Esophagus muscularis mucosa (tissue), 4 donors: ENCODE data around the gene ANOS1. TPM values are rescaled to one million over a fixed set of nuclear protein-coding genes. Genes with fewer than 3 reads are reported as not detected.
"Not testable (repeated sequence)": the region's sequence is repeated elsewhere in the genome, so short reads cannot be mapped to it uniquely, and the experiment has no call there.

ENCODE experiments used
- DNase-seq: peaks from one replicate; pipeline ENCODE4 v3.0.0-alpha.2; 2017; ENCODE audit errors: extremely low spot score
- H3K27ac ChIP-seq, 4 donors: fragments of 200-600 bp; sonication (generic); replicated peaks in 1 of 4; 1 replicate in 3 of 4; 2 replicates in 1 of 4; pipeline ENCODE4 v1.5.1; 2016 to 2019; ENCODE audit warnings: mild to moderate bottlenecking in 1 of 4
- H3K27me3 ChIP-seq, 4 donors: fragments of 200-600 bp; sonication (generic); one replicate each; pipeline versions ENCODE4 v1.5.1 to v1.6.0; 2016 to 2019
- H3K36me3 ChIP-seq, 4 donors: fragments of 200-600 bp; sonication (generic); one replicate each; pipeline ENCODE4 v1.5.1; 2016 to 2019
- H3K4me1 ChIP-seq, 4 donors: fragments of 200-600 bp; sonication (generic); one replicate each; pipeline ENCODE4 v1.5.1; 2016 to 2019
- H3K4me3 ChIP-seq, 4 donors: fragments of 200-600 bp; sonication (generic); 1 replicate in 2 of 4; 2 replicates in 2 of 4; pipeline ENCODE4 v1.5.1; 2016 to 2019; ENCODE audit warnings: mild to moderate bottlenecking in 4 of 4, moderate library complexity in 1 of 4
- H3K9me3 ChIP-seq, 4 donors: fragments of 200-600 bp; sonication (generic); 1 replicate in 3 of 4; 2 replicates in 1 of 4; pipeline ENCODE4 v1.5.1; 2016 to 2019
- EP300 ChIP-seq: sonication (generic); formaldehyde crosslinking; IDR thresholded peaks from one replicate; pipeline ENCODE4 v1.6.1; 2017; ENCODE audit warnings: antibody characterized with exemption
- POLR2A ChIP-seq: fragments of 450-650 bp; IDR thresholded peaks from one replicate; pipeline ENCODE4 v1.6.1; 2017; ENCODE audit warnings: antibody characterized with exemption, moderate library complexity, mild to moderate bottlenecking, low read depth
- POLR2AphosphoS5 ChIP-seq, 2 donors: sonication (generic); formaldehyde crosslinking; IDR thresholded peaks; one replicate each; pipeline ENCODE4 v1.6.1; 2017; ENCODE audit warnings: antibody characterized with exemption in 2 of 2
- WGBS: methylation state at CpG from one replicate; pipeline ENCODE4 v1.1.5; 2018; 5-methylcytosine and 5-hydroxymethylcytosine counted together
- intact Hi-C: fragments of 100-400 bp; cut with DNase I; formaldehyde crosslinking; loops from one replicate; pipeline ENCODE4 v1.15.1; 2023
- total RNA-seq, 4 donors: library from RNA; depleted of rRNA; stranded (reverse); fragments of >200 nt; gene quantifications; one replicate each; pipeline versions ENCODE4 v1.1.0 to v1.2.1, GENCODE V29; 2016
- TF ChIP-seq, protein P1 (sequence below), 3 experiments: fragments of 200-600 bp in 2 of 3; fragments of 450-650 bp in 1 of 3; sonication (generic) in 2 of 3; IDR thresholded peaks; one replicate each; pipeline ENCODE4 v1.5.1; 2017 to 2019; ENCODE audit warnings: antibody characterized with exemption in 3 of 3, mild to moderate bottlenecking in 2 of 3, moderate library complexity in 1 of 3

ANOS1 gene
- total RNA-seq, 4 donors from 2014 or later, result 2.0 to 3.7 (median 2.4) TPM

DNA sequence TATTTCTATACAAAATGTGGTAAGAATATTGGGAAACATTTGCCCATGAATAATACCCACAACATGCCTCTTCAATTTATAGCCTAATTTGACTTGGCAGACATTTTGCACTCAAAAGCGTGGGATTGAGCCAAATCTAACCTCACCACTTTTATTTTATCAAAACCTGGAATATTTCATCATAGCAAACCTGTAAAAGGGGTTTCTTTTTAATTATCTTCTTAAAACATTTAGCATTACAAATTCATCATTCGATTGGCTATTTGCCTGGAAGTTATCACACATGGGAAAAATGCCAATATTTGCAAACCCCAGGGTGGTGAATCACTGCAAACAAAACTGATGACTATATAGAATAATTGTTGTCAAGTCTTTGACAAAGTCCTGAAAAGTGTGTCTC, 211.1 kb downstream of the ANOS1 start:
- DNase-seq, result no peak
- intact Hi-C loops, result no loop called here
- no peak for TF ChIP-seq POLR2AphosphoS5 (IDR thresholded peaks at IDR 0.05)
- no peak for TF ChIP-seq EP300
- TF ChIP-seq, protein P1, sequence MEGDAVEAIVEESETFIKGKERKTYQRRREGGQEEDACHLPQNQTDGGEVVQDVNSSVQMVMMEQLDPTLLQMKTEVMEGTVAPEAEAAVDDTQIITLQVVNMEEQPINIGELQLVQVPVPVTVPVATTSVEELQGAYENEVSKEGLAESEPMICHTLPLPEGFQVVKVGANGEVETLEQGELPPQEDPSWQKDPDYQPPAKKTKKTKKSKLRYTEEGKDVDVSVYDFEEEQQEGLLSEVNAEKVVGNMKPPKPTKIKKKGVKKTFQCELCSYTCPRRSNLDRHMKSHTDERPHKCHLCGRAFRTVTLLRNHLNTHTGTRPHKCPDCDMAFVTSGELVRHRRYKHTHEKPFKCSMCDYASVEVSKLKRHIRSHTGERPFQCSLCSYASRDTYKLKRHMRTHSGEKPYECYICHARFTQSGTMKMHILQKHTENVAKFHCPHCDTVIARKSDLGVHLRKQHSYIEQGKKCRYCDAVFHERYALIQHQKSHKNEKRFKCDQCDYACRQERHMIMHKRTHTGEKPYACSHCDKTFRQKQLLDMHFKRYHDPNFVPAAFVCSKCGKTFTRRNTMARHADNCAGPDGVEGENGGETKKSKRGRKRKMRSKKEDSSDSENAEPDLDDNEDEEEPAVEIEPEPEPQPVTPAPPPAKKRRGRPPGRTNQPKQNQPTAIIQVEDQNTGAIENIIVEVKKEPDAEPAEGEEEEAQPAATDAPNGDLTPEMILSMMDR (IDR thresholded peaks at IDR 0.05), result no peak
- TF ChIP-seq POLR2A, result no peak
- no peaks in the 10 kb centered on the region for H3K36me3 ChIP-seq
- H3K4me3 ChIP-seq, result no peak overlapping the region
- H3K27me3 ChIP-seq, result no peaks in the 10 kb centered on the region
- H3K4me1 ChIP-seq, result no peaks in the 10 kb centered on the region
- no peak overlapping the region for H3K27ac ChIP-seq
- H3K9me3 ChIP-seq, result no peaks in the 10 kb centered on the region
- 61% methylated on average over 2 of the region's 2 CpGs for WGBS

DNA sequence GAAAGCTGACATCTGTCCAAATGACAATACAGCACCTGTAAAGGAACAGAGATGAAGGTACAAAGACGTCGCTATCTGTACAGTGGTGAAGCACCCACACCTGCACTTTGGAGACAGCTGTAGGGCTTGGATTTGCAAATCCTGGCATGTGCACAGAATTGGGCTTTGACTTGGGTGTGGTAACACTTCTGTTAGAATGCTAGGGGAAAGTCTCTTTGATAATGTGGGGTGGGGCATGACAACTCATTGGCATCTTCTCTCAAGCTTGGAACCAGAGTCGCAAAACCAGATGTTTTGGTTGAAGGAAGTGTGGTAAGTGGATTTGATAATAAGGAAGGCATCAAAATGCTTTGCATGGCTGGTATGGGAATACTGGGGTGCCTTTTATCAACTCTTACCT, 211.8 kb downstream of the ANOS1 start:
- Histone ChIP-seq H3K27me3 (no peaks in the 10 kb centered on the region), H3K27ac (no peak overlapping the region), H3K4me1 (no peaks in the 10 kb centered on the region), H3K9me3 (no peaks in the 10 kb centered on the region), H3K4me3 (no peak overlapping the region), H3K36me3 (no peaks in the 10 kb centered on the region)
- intact Hi-C loops, result no loop called here
- WGBS, result 45% methylated on average over 3 of the region's 3 CpGs
- DNase-seq, result no peak
- TF ChIP-seq POLR2A, result no peak
- TF ChIP-seq POLR2AphosphoS5 (IDR thresholded peaks at IDR 0.05), result no peak
- TF ChIP-seq, protein P1 (IDR thresholded peaks at IDR 0.05), result no peak
- TF ChIP-seq EP300, result no peak

DNA sequence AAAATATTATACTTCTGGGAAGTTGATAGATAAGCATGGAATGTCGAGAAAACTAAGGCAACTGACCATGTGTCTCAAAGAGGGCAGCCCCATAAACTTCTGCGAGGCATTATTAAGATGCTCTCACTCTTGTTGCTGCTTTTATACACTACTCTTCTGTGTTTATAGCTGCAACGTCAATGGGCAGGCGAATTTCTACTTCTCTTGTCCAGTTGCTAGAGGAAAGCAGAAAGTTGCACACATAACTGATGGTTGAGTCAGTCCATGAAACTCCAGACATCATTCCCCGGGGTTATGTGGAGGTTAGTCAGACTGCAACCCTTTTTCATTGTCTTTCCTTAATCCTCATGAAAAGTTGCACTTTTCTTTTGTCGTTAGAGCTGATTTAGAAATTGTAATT, 227.5 kb downstream of the ANOS1 start:
- no peak for DNase-seq
- Histone ChIP-seq H3K4me3 (no peak overlapping the region), H3K4me1 (no peaks in the 10 kb centered on the region), H3K27me3 (no peaks in the 10 kb centered on the region), H3K36me3 (no peaks in the 10 kb centered on the region), H3K9me3 (no peaks in the 10 kb centered on the region), H3K27ac (no peak overlapping the region)
- intact Hi-C loops, result no loop called here
- WGBS, result 54% methylated on average over 6 of the region's 6 CpGs
- TF ChIP-seq POLR2A (no peak), POLR2AphosphoS5 (IDR thresholded peaks at IDR 0.05) (no peak), EP300 (no peak)
- TF ChIP-seq, protein P1 (IDR thresholded peaks at IDR 0.05), result no peak

DNA sequence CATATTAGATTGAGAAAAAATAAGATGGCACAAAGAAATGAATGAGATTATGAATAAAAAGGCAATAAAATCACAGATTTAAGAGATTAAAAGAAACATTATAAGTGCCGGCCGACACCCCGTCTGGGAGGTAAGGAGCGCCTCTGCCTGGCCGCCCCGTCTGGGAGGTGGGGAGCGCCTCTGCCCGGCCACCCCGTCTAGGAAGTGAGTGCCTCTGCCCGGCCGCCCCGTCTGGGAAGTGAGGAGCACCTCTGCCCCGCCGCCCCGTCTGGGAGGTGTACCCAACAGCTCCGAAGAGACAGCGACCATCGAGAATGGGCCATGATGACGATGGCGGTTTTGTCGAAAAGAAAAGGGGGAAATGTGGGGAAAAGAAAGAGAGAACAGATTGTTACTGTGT, 229.8 kb downstream of the ANOS1 start:
- H3K4me3 ChIP-seq, H3K27me3 ChIP-seq, intact Hi-C loops, H3K27ac ChIP-seq, H3K36me3 ChIP-seq, H3K4me1 ChIP-seq, DNase-seq, H3K9me3 ChIP-seq: not testable (repeated sequence)
- WGBS, result 96% methylated on average over 19 of the region's 21 CpGs

DNA sequence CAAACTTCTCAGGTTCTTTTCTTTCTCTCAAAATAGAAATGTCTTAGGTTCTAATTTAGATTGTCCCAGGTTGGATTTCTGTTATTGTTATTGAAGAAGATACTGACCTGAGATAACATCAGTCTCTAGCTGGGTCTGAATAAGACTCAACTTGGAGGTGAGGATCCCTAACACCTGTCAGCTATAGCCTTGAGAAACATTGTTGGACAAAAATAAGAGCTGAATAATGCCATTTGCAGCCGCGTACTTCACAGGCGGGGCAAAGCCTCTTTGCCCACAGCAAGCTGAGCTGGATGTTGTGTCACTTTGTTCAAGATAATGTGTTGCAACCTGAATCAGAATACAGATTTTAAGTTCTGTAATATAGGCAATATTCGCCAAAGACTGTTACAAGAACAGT, 231.7 kb downstream of the ANOS1 start:
- DNase-seq, result no peak
- intact Hi-C loops, result no loop called here
- 91% methylated on average over 4 of the region's 4 CpGs for WGBS
- H3K9me3 ChIP-seq, result no peaks in the 10 kb centered on the region
- no peak overlapping the region for H3K27ac ChIP-seq
- TF ChIP-seq, protein P1 (IDR thresholded peaks at IDR 0.05), result no peak
- no peak for TF ChIP-seq POLR2A
- TF ChIP-seq POLR2AphosphoS5 (IDR thresholded peaks at IDR 0.05), result no peak
- TF ChIP-seq EP300, result no peak
- H3K4me1 ChIP-seq, result no peaks in the 10 kb centered on the region
- no peak overlapping the region for H3K4me3 ChIP-seq
- no peaks in the 10 kb centered on the region for H3K36me3 ChIP-seq
- no peaks in the 10 kb centered on the region for H3K27me3 ChIP-seq

DNA sequence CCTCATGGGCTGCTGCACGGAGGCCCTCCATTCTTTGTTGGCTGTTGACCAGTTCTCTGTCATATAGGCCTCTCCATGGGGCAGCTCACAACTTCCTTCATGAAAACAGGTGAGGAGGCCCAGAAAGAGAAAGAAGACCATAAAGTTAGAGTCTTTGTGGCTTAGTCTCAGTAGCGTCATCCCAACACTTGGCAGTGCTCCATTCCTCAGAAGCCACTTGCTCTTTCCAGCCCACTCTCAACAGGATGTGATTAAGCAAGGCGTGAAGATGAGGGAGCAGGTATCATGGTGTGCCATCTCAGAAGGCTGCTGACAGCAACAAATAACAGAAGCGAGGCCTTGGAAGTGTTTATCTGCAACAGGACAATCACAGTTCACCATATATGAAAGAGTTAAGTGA, 236.9 kb downstream of the ANOS1 start:
- 75% methylated on average over 3 of the region's 4 CpGs for WGBS
- H3K36me3 ChIP-seq, DNase-seq, H3K27me3 ChIP-seq, H3K9me3 ChIP-seq, intact Hi-C loops, H3K4me1 ChIP-seq, H3K27ac ChIP-seq, H3K4me3 ChIP-seq: not testable (repeated sequence)
